ENCODE measurements around the gene HEXIM1.

DNA sequence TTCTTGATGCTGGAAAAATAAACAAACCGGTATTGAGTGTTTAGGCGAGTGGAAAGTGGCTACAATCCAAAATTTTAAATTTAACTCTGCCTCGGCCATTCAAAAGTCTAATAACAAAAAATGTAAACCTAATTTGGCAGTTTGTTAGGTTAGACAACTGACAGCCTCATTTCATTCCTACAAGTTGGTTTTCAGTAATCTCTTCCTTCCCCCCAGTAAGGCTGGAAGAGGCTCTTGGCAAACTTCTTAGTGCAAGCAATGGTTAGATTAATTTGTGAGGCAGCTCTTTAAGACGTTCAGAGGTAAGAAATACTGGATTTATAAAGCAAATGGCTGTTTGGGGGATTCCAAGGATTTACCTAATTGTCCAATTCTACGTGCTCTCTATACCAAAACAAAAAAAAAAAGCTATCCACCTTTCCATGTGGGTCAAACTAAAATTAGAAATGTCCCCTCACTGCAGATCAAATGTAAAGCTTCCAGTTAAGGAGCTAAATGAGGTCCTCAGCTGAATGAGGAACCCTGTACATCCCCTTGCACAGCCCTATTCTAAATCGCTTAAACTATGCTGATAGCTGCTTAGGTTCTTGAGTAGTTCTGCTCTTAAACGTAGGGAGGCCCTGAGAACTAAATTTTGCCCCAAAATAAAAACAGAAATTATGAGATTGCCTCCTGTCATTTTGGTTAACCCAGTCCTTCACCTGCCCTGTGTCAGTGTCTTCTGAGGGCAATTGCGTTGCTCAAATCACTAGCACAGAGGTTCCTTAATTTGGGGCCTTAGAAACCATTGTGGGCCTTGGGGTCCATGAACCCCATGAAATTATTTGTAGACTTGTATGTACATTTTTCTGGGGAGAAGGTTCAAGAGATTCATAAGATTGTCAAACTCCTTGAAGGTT lies 2.9 kb downstream of the HEXIM1 start:
- TF ChIP-seq, protein P1, sequence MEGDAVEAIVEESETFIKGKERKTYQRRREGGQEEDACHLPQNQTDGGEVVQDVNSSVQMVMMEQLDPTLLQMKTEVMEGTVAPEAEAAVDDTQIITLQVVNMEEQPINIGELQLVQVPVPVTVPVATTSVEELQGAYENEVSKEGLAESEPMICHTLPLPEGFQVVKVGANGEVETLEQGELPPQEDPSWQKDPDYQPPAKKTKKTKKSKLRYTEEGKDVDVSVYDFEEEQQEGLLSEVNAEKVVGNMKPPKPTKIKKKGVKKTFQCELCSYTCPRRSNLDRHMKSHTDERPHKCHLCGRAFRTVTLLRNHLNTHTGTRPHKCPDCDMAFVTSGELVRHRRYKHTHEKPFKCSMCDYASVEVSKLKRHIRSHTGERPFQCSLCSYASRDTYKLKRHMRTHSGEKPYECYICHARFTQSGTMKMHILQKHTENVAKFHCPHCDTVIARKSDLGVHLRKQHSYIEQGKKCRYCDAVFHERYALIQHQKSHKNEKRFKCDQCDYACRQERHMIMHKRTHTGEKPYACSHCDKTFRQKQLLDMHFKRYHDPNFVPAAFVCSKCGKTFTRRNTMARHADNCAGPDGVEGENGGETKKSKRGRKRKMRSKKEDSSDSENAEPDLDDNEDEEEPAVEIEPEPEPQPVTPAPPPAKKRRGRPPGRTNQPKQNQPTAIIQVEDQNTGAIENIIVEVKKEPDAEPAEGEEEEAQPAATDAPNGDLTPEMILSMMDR (IDR thresholded peaks at IDR 0.05), result no peak
- no peak for TF ChIP-seq CREB1 (CRISPR knock-in tag; IDR thresholded peaks at IDR 0.05)
- no peak for TF ChIP-seq JUN (CRISPR knock-in tag; IDR thresholded peaks at IDR 0.05)
- TF ChIP-seq, protein P2, sequence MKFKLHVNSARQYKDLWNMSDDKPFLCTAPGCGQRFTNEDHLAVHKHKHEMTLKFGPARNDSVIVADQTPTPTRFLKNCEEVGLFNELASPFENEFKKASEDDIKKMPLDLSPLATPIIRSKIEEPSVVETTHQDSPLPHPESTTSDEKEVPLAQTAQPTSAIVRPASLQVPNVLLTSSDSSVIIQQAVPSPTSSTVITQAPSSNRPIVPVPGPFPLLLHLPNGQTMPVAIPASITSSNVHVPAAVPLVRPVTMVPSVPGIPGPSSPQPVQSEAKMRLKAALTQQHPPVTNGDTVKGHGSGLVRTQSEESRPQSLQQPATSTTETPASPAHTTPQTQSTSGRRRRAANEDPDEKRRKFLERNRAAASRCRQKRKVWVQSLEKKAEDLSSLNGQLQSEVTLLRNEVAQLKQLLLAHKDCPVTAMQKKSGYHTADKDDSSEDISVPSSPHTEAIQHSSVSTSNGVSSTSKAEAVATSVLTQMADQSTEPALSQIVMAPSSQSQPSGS (CRISPR knock-in tag; IDR thresholded peaks at IDR 0.05; ENCODE audit: borderline replicate concordance, low read depth), result no peak
- no peak for TF ChIP-seq MAX (CRISPR knock-in tag; IDR thresholded peaks at IDR 0.05)
- TF ChIP-seq RELA (CRISPR knock-in tag; IDR thresholded peaks at IDR 0.05; ENCODE audit: borderline replicate concordance), result no peak
- no peak for TF ChIP-seq ELF4 (CRISPR knock-in tag; IDR thresholded peaks at IDR 0.05; ENCODE audit: low read depth)
- no peak for TF ChIP-seq GABPB1 (CRISPR knock-in tag; IDR thresholded peaks at IDR 0.05)
- TF ChIP-seq, protein P3, sequence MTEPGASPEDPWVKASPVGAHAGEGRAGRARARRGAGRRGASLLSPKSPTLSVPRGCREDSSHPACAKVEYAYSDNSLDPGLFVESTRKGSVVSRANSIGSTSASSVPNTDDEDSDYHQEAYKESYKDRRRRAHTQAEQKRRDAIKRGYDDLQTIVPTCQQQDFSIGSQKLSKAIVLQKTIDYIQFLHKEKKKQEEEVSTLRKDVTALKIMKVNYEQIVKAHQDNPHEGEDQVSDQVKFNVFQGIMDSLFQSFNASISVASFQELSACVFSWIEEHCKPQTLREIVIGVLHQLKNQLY (CRISPR knock-in tag; IDR thresholded peaks at IDR 0.05), result no peak
